Measurements from ENCODE around the gene APPL2.

APPL2 gene, protein sequence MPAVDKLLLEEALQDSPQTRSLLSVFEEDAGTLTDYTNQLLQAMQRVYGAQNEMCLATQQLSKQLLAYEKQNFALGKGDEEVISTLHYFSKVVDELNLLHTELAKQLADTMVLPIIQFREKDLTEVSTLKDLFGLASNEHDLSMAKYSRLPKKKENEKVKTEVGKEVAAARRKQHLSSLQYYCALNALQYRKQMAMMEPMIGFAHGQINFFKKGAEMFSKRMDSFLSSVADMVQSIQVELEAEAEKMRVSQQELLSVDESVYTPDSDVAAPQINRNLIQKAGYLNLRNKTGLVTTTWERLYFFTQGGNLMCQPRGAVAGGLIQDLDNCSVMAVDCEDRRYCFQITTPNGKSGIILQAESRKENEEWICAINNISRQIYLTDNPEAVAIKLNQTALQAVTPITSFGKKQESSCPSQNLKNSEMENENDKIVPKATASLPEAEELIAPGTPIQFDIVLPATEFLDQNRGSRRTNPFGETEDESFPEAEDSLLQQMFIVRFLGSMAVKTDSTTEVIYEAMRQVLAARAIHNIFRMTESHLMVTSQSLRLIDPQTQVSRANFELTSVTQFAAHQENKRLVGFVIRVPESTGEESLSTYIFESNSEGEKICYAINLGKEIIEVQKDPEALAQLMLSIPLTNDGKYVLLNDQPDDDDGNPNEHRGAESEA

DNA sequence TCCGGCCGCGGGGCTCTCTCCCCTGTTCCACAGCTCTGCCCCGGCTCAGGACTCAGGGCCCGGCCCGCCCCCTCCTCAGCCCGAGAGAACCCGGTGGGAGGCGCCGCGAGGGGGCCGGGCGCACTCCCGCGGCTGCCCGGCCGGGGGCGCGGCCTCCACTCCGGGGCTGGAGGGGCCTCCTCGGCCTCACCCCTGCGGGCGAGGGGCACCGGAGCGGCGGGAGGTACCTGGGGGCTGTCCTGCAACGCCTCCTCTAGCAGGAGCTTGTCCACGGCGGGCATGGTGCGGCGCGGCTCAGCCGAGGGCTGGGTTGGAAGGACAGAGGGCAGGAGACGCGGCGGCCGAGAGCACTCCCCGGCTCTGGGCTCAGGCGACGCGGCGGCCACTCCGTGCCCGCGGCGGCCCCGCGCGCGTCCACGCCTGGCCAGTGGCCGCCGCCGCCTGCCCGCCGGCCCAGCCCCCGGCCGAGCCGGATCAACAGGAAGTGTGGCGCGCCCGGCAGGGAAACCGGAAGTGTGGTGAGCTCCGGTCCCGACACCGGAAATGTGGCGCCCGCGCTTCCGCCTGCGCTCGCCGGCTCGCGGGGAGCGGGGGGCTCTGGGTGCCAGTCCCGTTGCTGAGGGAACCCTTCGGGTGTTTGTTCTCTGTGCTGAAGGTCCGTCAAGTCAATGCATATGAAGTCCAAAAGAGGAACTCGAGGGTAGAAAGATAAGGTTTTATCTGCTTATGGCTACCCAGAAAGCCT is at the start of gene APPL2:
TSS of gene APPL2 (minus strand) at position 443 of the 745 bp plus-strand sequence. CDS start at position 281, 162 bp downstream.
- peak within 1 kb of the TSS; percentile 82 for H3K4me3 ChIP-seq (ENCODE audit: low read depth, low read length)
- no peak for TF ChIP-seq CTCF (conservative IDR thresholded peaks at IDR 0.05; ENCODE audit: low read depth, low read length)
- peak; percentile 86 for DNase-seq (ENCODE audit: low read depth)

DNA sequence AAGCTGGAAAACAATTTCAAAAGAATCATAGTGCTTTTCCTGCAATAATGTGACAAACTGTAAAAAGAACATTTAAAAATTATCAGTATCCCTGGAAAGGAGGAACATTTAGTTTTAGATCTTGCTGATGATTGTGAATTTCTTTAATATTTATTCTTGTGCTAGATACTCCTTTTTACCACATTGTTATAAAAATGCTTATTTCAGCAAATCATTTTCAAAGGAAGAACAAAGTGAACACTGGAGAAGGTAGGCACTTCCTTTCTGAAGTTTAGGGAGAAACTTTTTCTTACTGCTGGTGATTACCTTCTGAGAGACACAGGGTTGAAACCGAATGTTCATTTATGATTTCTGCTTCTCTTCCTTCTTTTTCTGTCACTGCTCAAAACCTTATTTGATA is 49.4 kb upstream of the APPL2 start:
- H3K4me3 ChIP-seq (ENCODE audit: low read depth, low read length) = no peak overlapping the region
- no peak for TF ChIP-seq CTCF (conservative IDR thresholded peaks at IDR 0.05; ENCODE audit: low read depth, low read length)
- no peak for DNase-seq (ENCODE audit: low read depth)

GRCh38 chr12:105281694-105282049 is 45.7 kb upstream of the APPL2 start:
- no peak for DNase-seq (ENCODE audit: low read depth)
- H3K4me3 ChIP-seq (ENCODE audit: low read depth, low read length) = no peak overlapping the region
- TF ChIP-seq CTCF (conservative IDR thresholded peaks at IDR 0.05; ENCODE audit: low read depth, low read length) = peak; percentile 4

- H3K4me3 ChIP-seq (ENCODE audit: low read depth, low read length) = no peak overlapping the region
- DNase-seq (ENCODE audit: low read depth) = no peak
- no peak for TF ChIP-seq CTCF (conservative IDR thresholded peaks at IDR 0.05; ENCODE audit: low read depth, low read length)
Observed at GRCh38 chr12:105280966-105281693, 45.2 kb upstream of the APPL2 start.

DNA sequence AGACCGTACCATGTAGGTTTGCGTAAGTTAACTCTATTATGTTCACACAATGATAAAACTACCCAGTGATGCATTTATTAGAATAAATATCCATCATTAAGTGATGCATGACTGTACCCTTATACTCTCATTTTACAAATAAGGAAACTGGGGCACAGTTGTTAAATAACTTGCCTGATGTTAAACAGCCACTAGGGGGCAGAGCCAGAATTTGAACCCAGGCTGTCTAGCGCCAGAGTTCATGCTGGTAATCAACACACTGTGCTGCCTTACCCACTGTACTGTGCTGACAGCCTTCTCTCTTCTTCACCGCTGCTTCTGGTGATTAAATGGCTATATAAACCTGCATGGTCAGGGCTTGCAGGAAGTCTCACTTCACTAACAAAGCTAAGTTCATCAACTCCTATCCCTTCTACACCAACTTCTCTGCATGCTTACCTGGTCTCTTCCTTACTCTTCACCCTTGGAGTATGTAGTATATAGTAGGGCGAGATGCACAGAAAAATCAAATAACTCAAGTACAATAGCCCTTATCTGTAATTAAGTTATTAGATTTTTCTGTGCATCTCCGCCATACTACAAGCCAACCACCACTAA is 43.6 kb upstream of the APPL2 start:
- DNase-seq (ENCODE audit: low read depth) = peak; percentile 65

More for the DNA sequence above, 43.6 kb upstream of the APPL2 start:
- TF ChIP-seq CTCF (conservative IDR thresholded peaks at IDR 0.05; ENCODE audit: low read depth, low read length) = peak; percentile 82
- no peak overlapping the region for H3K4me3 ChIP-seq (ENCODE audit: low read depth, low read length)

Data from choroid plexus epithelial cell (primary cell).